ENCODE measurements around the gene CNN2.

Gene CNN2

DNA sequence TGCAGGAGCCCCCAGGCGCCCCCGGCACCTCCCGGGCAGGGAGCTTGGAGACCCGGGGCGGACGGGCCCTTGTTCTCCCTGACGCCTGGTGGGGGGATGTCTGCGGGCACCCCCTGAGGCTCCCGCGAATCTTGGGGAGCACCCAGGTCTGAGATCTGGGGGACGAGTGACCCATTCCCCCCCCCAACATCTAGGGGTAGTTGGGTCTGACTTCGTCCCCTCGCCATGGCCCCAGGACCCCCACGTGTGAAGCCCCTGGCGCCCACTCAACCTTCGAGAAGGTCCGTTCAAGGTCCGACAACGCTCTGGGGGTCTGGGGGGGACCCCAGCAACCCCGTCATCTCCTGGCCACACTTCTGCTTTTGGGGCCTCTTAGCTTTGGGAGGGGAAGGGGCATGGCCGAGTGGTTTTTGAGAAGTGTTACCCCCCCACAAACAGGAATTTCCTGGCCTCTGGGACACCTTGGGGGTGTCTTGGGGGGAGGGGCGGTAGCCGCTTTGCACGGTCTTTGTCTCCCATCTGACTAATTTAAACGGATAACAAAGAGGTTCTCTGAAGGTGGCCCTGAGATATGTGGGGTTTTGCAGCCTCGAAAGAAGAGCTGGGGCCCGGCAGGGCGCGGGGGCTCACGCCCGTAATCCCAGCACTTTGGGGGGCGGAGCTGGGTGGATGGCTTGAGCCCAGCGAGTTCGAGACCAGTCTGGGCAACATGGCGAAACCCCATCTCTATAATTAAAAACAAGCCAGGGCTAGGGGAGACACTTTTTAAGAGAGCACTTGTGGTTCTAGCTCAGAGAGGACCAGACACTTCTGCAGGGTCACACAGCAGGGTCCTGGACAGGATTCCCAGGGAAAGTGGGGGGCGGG, 608 bp downstream of the CNN2 start:
- DNase-seq (ENCODE audit: low spot score) = no peak

DNA sequence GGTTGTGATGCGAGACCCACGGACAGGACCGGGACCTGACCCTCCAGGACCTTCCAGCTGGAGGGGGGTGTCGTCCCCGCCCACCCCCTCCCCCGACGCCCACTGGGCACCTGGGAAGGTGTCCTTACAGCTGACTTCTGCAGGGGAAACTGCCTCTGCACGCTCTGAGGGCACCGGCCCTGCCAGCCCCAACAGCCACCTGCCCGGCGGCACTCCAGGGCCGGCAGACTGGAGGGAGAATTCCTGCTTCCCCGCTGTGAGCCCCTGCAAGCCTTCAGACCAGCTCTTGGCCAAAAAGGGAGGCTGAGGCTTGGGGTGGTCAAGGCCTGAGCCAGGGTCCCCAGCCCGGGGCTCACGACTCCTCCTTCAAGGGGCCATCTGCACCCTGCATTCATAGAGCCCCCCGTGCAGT, 1.2 kb downstream of the CNN2 start:
- DNase-seq (ENCODE audit: low spot score) = no peak

DNA sequence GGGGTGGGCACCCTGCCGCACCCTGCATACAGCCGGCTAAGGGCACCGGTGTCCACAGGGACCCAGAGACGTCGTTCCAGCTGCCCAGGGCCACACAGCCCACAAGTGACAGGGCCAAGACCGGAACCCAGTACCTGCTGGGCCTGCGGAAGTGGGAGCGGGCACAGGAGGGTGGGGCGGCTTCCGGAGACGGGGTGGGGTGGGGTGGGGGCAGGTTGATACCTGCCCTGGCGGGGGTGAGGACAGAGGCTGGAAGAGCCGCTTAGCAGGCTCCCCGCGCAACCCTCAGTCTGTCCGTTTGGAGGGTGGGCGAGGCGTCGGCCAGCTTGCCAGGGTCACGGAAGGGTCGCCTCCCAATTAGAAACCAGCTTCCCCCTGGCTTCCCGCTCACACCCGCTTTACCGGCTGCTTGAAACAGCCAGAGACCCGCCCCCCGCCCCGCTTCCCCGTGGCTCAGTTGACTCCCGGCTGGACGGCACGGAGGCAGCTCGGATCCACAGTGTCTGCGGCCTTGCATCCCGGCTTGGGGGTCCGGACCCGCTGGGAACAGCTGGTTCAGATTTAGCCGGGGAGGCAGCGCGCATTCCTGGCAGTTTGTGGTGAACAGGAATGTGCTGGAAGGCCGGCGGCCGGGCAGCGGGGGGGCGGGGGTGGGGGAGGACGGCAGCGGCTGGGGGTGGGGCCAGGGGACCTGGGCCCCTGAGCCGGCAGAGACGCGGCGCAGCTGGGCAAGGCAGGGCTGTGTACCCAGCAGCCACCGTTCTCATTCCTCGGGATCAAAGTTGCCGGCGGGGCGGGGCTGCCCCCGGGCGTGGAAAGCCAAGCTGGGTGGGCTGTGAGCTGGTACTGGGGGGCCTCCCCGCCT, 1.9 kb downstream of the CNN2 start:
- peak; percentile 90 for DNase-seq (ENCODE audit: low spot score)

DNA sequence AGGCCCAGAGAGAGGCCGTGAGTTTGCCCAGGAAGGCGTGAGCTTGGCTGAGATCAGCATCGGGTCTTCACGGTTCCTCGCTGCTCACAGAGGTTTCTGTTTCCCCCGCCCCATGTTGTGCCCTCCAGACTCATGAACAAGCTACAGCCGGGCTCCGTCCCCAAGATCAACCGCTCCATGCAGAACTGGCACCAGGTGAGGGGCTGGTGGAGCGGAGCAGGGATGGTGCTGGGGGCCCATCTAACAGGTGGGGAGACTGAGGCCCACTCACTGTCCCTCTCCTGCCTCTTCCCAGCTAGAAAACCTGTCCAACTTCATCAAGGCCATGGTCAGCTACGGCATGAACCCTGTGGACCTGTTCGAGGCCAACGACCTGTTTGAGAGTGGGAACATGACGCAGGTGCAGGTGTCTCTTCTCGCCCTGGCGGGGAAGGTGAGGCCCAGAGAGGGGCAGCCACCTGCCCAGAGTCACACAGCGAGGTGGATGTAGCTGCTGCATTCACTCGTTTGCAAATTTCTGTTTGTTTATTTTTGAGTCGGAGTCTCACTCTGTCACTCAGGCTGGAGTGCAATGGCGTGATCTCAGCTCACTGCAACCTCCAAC, 6.0 kb downstream of the CNN2 start:
- DNase-seq (ENCODE audit: low spot score) = no peak

DNA sequence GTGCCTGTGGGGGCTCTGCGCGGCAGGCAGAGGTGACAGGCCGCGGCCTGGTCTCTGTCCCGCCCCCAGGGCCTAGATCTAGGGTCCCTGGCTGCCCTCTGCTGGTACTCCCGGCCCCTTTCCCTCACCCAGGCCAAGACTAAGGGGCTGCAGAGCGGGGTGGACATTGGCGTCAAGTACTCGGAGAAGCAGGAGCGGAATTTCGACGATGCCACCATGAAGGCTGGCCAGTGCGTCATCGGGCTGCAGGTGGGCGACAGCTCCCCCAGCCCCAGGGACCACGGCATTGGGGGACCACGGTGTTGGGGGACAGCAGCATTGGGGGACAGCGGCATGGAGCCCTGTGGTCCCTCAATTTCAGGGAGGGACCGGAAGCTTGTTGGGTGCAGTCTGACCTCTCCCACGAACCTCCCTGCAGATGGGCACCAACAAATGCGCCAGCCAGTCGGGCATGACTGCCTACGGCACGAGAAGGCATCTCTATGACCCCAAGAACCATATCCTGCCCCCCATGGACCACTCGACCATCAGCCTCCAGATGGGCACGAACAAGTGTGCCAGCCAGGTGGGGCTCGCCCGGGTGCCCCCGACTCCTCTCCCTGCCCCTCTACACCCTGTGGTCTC, 9.7 kb downstream of the CNN2 start:
- DNase-seq (ENCODE audit: low spot score) = no peak

DNA sequence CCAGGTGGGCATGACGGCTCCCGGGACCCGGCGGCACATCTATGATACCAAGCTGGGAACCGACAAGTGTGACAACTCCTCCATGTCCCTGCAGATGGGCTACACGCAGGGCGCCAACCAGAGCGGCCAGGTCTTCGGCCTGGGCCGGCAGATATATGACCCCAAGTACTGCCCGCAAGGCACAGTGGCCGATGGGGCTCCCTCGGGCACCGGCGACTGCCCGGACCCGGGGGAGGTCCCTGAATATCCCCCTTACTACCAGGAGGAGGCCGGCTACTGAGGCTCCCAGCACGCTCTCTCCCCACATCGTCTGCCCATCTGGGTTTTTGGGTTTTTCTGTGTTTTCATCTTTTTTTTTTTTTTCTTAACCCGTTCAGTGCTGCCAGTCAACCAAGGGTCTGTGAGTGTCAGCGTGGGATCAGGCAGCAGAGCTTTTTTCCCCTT, 11.2 kb downstream of the CNN2 start:
- no peak for DNase-seq (ENCODE audit: low spot score)

DNA sequence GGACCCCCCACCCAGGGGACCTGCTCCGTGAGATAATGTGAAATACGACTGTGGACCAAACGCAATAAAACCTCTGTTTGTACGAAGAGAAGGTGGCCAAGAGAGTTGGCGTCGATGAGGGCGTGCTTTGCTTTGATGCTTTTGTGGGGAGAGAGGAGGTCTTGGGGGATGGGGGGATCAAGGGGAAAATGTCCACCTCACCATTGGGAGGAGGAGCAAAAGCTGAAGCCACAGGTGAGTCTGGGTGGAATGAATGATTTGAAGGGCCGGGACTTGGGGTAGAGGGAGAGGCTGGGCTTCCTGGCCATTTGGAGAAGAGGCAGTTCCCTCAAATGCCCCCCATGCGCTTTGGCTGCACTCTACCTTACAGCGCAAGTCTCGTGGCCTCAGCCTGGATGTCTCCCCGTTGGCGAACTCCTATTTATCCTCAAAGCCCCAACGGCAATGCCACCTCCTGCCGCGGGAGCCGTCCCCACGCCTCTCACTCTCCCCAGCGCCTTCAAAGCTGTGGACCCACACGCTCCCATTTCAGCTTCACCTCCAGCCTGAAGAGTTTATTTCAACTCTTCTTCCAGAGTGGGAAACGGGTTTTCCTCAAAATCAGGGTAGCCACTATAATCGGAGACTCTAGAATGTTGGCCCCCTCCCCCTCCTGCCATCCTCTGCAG, 12.7 kb downstream of the CNN2 start:
- DNase-seq (ENCODE audit: low spot score) = no peak

DNA sequence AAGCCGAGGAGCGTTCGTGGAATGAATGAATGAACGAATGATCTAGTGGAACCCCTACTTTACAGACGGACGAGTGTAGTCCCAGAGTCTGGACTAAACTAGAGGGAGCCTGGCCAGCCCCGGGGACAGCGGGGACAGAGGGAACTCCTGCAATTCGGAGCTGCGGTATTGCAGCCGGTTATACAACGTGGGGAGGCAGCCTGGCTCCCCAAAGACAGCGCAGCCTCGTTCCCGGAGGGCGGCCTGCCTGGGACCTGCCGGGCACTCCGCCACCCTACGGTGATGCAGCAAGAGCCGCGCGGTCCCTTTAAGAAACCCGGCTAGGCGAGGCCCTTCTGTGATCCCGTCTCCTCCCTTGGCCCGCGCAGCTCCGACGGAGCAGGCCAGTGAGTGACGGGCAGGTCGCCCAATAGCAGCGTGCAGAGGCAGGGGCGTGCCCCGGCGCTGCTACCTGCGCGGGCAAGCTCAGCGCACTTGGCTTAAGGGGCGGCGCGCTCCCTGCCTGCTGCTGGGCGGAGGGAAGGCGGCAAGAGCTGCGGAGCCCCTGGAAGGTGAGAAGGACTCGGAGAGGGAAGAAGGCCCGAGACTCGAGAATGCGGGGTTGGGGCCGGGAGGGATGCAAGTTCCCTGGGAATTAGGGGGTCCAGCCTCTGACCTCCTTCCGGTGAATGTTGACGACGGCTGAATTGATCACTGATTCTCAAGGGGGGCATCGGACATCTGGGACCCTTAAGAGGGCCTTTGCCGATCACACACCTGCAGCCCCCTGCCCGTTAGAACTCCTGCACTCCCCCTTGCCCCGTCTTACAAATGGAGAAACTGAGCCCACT, 13.5 kb downstream of the CNN2 start, which contains the start of gene ABCA7:
TSS of gene ABCA7 (plus strand) at position 462 of the 830 bp plus-strand sequence. CDS start 1,255 bp downstream, outside the sequence.
- DNase-seq (ENCODE audit: low spot score) = peak; percentile 92

DNA sequence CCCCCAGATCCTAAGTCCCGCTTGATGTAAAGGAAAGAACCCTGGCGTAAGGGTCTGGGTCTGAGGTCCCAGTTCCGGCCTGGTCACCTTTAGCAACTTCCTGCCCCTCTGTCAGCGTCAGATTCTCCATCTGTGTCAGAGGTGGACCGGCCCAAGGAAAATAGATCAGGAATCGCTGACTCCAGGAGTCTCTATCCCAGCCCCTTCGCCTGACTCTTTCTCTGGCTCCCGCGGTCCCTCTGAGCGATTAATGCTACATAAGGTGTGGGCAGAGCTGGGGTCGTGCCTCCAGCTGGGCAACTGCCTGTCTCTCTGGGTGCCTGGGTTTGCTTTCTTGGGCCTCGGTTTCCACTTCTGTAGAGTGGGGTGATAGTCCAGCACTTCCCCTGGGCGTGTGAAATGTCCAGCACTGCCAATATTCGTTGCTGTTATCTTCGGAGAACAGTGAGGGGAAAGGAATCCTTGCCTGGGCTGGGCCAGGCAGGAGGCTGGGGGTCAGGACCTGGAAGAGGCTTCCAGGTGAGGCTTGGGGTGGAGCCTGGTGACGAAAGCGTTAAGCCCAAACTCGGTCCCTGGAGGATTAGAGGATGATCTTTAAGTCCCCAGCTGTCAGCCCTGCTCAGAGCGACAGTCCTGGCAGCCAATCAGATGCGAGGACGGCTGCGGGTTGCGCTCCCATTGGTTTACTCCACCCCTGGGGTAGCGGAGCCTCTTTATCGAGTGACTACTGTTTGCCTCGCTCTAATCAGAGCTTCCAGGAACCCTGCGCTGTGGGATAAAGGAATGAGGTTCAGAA, 14.3 kb downstream of the CNN2 start:
- DNase-seq (ENCODE audit: low spot score) = peak; percentile 85

DNA sequence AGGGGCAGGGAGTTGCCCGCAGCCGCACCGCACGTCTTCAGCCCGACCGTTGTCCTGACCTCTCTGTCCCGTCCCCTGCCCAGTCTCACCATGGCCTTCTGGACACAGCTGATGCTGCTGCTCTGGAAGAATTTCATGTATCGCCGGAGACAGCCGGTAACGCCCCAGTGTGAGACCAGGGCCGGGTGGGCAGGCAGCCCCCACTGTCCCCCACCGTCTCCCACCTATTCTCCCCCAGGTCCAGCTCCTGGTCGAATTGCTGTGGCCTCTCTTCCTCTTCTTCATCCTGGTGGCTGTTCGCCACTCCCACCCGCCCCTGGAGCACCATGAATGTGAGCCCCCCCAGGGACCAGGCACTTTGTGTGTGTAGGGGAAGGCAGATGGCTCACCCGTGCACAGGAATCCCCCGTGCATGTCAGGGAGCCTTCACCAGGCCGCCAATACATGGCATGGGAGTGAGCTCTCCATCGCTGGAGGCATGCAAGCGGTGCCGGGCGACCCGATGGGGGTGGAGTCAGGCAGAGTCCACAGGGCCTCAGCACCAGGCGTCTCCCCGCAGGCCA, 14.9 kb downstream of the CNN2 start:
- no peak for DNase-seq (ENCODE audit: low spot score)

DNA sequence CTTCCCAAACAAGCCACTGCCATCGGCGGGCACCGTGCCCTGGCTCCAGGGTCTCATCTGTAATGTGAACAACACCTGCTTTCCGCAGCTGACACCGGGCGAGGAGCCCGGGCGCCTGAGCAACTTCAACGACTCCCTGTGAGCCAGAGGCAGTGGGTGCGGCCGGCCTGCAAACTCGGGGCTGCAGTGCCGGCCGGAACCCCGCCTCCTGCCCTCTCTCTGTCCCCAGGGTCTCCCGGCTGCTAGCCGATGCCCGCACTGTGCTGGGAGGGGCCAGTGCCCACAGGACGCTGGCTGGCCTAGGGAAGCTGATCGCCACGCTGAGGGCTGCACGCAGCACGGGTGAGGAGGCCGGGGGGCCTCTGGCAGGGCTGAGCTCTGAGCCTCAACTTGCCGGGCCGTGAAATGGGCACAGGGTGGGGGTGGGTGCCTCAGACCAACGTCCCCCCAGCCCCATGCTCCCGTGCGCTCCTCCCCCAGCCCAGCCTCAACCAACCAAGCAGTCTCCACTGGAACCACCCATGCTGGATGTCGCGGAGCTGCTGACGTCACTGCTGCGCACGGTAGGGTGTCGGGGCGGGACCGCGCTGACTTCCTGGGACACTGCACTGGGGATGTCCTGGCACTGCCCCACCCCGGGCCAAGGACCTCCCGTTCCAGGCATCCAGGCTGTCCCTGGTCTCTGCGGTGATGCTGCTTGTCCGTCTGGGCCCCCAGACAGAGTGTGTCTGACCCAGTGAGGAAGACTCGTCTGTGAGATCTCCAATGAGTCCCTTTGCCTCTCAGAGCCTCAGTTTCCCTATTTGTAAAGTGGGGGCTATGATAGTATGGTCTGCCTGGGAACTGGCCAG, 15.7 kb downstream of the CNN2 start:
- no peak for DNase-seq (ENCODE audit: low spot score)

DNA sequence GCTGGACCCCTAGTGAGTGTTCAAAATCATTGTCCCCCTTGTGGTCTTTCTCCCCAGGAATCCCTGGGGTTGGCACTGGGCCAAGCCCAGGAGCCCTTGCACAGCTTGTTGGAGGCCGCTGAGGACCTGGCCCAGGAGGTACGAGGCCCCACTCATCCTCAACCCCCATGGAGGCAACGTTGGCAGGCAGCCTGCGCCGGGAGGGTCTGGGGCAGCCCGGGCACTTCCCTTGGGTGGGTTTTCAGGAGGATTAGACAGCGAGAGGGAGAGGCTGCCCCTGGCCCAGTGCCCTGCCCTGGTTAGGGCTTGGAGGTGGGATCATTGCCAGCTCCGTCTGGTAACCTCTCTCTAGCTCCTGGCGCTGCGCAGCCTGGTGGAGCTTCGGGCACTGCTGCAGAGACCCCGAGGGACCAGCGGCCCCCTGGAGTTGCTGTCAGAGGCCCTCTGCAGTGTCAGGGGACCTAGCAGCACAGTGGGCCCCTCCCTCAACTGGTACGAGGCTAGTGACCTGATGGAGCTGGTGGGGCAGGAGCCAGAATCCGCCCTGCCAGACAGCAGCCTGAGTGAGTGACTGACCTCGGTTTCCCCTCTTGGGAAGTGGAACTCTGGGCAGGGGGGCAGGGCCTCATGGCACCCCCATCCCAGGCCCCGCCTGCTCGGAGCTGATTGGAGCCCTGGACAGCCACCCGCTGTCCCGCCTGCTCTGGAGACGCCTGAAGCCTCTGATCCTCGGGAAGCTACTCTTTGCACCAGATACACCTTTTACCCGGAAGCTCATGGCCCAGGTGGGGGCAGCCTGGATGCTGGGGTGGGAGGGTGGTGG, 16.5 kb downstream of the CNN2 start:
- no peak for DNase-seq (ENCODE audit: low spot score)

DNA sequence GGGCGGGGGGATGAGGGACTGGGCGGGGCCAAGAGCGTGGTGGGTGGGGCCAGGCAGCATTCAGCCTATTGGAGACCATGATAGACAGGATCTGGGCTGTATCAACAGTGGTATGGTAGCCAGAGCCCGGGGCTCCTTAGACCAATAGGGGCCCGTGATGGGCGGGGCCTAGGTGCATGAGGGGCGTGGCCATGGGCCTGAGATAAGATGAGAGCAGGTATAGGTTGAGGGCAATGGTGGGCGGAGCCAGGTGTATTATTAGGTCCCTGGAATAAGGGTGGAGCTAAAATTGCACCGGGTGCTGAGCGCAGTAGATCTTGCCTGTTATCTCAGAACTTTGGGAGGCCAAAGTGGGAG, 18.8 kb downstream of the CNN2 start:
- DNase-seq (ENCODE audit: low spot score) = no peak

DNA sequence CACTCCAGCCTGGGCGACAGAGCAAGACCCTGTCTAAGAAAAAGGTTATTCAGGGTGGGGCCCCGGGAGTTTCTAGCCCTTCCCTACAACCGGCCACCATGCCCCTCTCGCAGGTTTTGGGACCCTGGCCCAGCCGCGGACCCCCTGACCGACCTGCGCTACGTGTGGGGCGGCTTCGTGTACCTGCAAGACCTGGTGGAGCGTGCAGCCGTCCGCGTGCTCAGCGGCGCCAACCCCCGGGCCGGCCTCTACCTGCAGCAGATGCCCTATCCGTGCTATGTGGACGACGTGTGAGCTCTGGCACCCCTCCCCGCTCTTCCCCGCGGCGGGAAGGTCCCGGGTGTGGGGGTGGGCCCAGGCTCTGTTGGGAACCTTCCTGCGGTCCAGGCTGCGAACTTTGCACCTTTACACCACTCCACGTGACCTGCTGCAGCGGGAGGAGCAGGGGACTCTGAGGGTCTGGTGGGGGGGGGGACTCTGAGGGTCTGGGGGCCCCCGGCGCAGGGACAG, 19.8 kb downstream of the CNN2 start:
- no peak for DNase-seq (ENCODE audit: low spot score)

DNA sequence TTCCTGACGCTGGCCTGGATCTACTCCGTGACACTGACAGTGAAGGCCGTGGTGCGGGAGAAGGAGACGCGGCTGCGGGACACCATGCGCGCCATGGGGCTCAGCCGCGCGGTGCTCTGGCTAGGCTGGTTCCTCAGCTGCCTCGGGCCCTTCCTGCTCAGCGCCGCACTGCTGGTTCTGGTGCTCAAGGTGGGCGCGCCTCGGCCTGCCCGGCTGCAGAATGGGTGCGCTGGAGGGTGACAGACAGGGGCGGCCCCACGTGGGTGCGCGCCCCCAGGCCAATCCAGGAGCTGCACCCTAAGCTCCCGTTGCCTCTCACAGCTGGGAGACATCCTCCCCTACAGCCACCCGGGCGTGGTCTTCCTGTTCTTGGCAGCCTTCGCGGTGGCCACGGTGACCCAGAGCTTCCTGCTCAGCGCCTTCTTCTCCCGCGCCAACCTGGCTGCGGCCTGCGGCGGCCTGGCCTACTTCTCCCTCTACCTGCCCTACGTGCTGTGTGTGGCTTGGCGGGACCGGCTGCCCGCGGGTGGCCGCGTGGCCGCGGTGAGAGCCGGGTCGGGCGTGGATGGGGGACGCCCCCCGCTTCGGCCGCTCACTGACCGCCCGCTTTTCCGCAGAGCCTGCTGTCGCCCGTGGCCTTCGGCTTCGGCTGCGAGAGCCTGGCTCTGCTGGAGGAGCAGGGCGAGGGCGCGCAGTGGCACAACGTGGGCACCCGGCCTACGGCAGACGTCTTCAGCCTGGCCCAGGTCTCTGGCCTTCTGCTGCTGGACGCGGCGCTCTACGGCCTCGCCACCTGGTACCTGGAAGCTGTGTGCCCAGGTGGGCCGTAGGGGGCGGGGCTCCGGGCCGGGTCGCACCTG, 20.7 kb downstream of the CNN2 start:
- no peak for DNase-seq (ENCODE audit: low spot score)

DNA sequence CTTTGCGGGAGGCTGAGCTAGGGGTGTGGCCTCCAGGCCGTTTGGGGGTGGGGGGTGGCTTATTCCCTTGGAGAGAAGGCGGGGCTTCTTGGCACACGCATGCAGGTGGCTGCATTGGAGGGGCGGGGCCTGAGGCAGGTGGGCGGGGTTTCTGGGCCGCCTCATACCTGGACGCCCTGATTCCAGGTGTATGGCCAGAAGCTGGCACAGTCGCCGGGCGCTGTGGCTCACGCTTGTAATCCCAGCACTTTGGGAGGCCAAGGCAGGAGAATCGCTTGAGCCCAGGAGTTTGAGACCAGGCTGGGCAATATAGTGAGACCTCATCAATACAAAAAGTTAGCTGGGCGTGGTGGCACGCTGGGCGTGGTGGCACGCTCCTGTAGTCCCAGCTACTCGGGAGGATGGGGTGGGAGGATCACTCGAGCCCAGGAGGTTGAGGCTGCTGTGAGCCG, 21.3 kb downstream of the CNN2 start:
- DNase-seq (ENCODE audit: low spot score) = no peak
